CD14-positive monocyte (primary cell): ENCODE measurements around the gene TIGD3. TPM values are rescaled to one million over a fixed set of nuclear protein-coding genes. Genes with fewer than 3 reads are reported as not detected.

Experiments
- DNase-seq, 3 donors: peaks; one replicate each; pipeline ENCODE4 v3.0.0-alpha.2; 2011 to 2022
- H2AFZ ChIP-seq: 2 replicates; pipeline ENCODE4 v1.6.0; 2012; ENCODE audit warnings: mild to moderate bottlenecking, low read depth, low read length, inconsistent platforms; ENCODE audit not compliant: insufficient read depth, poor library complexity, severe bottlenecking
- H3K27ac ChIP-seq, 2 donors: 1 replicate in 1 of 2; 2 replicates in 1 of 2; pipeline ENCODE4 v1.5.1; 2012 to 2013; ENCODE audit warnings: low read length in 2 of 2, control low read depth in 1 of 2, inconsistent platforms in 1 of 2, low read depth in 1 of 2, mild to moderate bottlenecking in 1 of 2
- H3K27me3 ChIP-seq, 2 donors: one replicate each; pipeline versions ENCODE4 v1.6.0 to v1.6.1; 2011 to 2013; ENCODE audit warnings: low read length in 2 of 2; ENCODE audit not compliant: control insufficient read depth in 2 of 2, insufficient read depth in 2 of 2
- H3K36me3 ChIP-seq, 2 donors: replicated peaks in 1 of 2; 1 replicate in 1 of 2; 2 replicates in 1 of 2; pipeline versions ENCODE4 v1.5.1 to v1.6.1; 2012 to 2013; ENCODE audit warnings: low read length in 2 of 2, control low read depth in 1 of 2, inconsistent platforms in 1 of 2, mild to moderate bottlenecking in 1 of 2; ENCODE audit not compliant: insufficient read depth in 2 of 2, control insufficient read depth in 1 of 2
- H3K4me1 ChIP-seq, 2 donors: 1 replicate in 1 of 2; 2 replicates in 1 of 2; pipeline versions ENCODE4 v1.5.1 to v1.6.1; 2012 to 2013; ENCODE audit warnings: low read length in 2 of 2, control low read depth in 1 of 2, inconsistent platforms in 1 of 2, mild to moderate bottlenecking in 1 of 2, moderate library complexity in 1 of 2; ENCODE audit not compliant: insufficient read depth in 2 of 2, control insufficient read depth in 1 of 2
- H3K4me2 ChIP-seq: replicated peaks from 2 replicates; pipeline ENCODE3; 2012; ENCODE audit warnings: low read length, moderate library complexity, mild to moderate bottlenecking; ENCODE audit not compliant: poor library complexity, severe bottlenecking; ENCODE audit errors: extremely low read depth
- H3K4me3 ChIP-seq, 3 experiments: fragments of 200-600 bp in 1 of 3; sonication (generic) in 1 of 3; replicated peaks in 1 of 3; 1 replicate in 2 of 3; 2 replicates in 1 of 3; pipeline ENCODE4 v1.5.1; 2011 to 2013; ENCODE audit warnings: low read length in 3 of 3, mild to moderate bottlenecking in 3 of 3, control low read depth in 2 of 3, low read depth in 2 of 3, inconsistent platforms in 1 of 3, moderate library complexity in 1 of 3
- H3K79me2 ChIP-seq: 2 replicates; pipeline ENCODE4 v1.6.0; 2012; ENCODE audit warnings: mild to moderate bottlenecking, control low read depth, inconsistent platforms, low read length, moderate library complexity; ENCODE audit not compliant: insufficient read depth
- H3K9ac ChIP-seq: 2 replicates; pipeline ENCODE4 v1.6.0; 2017; ENCODE audit warnings: low read length, mild to moderate bottlenecking; ENCODE audit not compliant: insufficient read depth, poor library complexity, severe bottlenecking
- H3K9me3 ChIP-seq, 2 donors: replicated peaks in 1 of 2; 1 replicate in 1 of 2; 2 replicates in 1 of 2; pipeline versions ENCODE4 v1.5.1 to v1.6.1; 2012 to 2013; ENCODE audit warnings: low read length in 2 of 2, control low read depth in 1 of 2; ENCODE audit not compliant: control insufficient read depth in 1 of 2, insufficient read depth in 1 of 2
- H4K20me1 ChIP-seq: 2 replicates; pipeline ENCODE4 v1.6.0; 2012; ENCODE audit warnings: mild to moderate bottlenecking, low read length, control low read depth, moderate library complexity; ENCODE audit not compliant: insufficient read depth
- H3K27ac Mint-ChIP-seq, 7 donors: one replicate each; pipeline ENCODE4 v1.8.0; 2020; ENCODE audit warnings: mild to moderate bottlenecking in 7 of 7, mixed read lengths in 7 of 7, moderate library complexity in 6 of 7, inconsistent platforms in 2 of 7
- H3K27me3 Mint-ChIP-seq, 3 donors: one replicate each; pipeline ENCODE4 v1.8.0; 2021 to 2022; ENCODE audit warnings: low read depth in 3 of 3, mild to moderate bottlenecking in 3 of 3, mixed read lengths in 3 of 3, moderate library complexity in 3 of 3, inconsistent platforms in 1 of 3
- H3K36me3 Mint-ChIP-seq, 2 donors: one replicate each; pipeline ENCODE4 v1.8.0; 2020; ENCODE audit warnings: mixed read lengths in 2 of 2, inconsistent platforms in 1 of 2, mild to moderate bottlenecking in 1 of 2
- H3K4me1 Mint-ChIP-seq: one replicate; pipeline ENCODE4 v1.8.0; 2020; ENCODE audit warnings: mild to moderate bottlenecking, mixed read lengths
- H3K4me3 Mint-ChIP-seq, 2 donors: one replicate each; pipeline ENCODE4 v1.8.0; 2020; ENCODE audit warnings: mild to moderate bottlenecking in 2 of 2, mixed read lengths in 2 of 2, moderate library complexity in 1 of 2
- H3K9me3 Mint-ChIP-seq, 7 donors: one replicate each; pipeline ENCODE4 v1.8.0; 2020 to 2022; ENCODE audit warnings: mixed read lengths in 7 of 7, mild to moderate bottlenecking in 6 of 7, moderate library complexity in 6 of 7, inconsistent platforms in 2 of 7
- CTCF ChIP-seq: fragments of 200-600 bp; IDR thresholded peaks from one replicate; pipeline ENCODE4 v1.8.0; 2022; ENCODE audit warnings: antibody characterized with exemption, mild to moderate bottlenecking
- WGBS: methylation state at CpG from one replicate; pipeline ENCODE4 v1.1.5; 2013; ENCODE audit warnings: missing lambda C conversion rate; ENCODE audit not compliant: insufficient coverage; 5-methylcytosine and 5-hydroxymethylcytosine counted together
- intact Hi-C, 2 donors: fragments of 100-400 bp; cut with micrococcal nuclease; formaldehyde crosslinking; loops; one replicate each; pipeline versions ENCODE4 v1.15.0 to v1.15.1; 2023
- polyA plus RNA-seq, 3 donors: library from polyadenylated mRNA; depleted of rRNA in 1 of 3; unstranded in 2 of 3; stranded (reverse) in 1 of 3; fragments of 300-500 nt in 2 of 3; fragments of >200 nt in 1 of 3; fragmentation: Illumina TruSeq in 2 of 3; gene quantifications; 1 replicate in 2 of 3; 2 replicates in 1 of 3; pipeline ENCODE4 v1.2.3, GENCODE V29; 2012 to 2021

The TIGD3 gene
- polyA plus RNA-seq, 3 donors = 1.7 to 3.7 (median 2.8) TPM

GRCh38 chr11:65375012-65375411, 20.5 kb downstream of the TIGD3 start:
- Mint-ChIP-seq H3K36me3 (peaks cover 3 to 5% of the 10 kb centered on the region in 2 donors), H3K4me3 (no peak overlapping the region), H3K9me3 (no peaks in the 10 kb centered on the region), H3K4me1 (peaks cover 28% of the 10 kb centered on the region), H3K27ac (no peak overlapping the region), H3K27me3 (peaks cover 2 to 5% (median 4%) of the 10 kb centered on the region in 3 donors)
- 91% methylated on average over 7 of the region's 8 CpGs for WGBS
- no peaks in the 10 kb centered on the region for H3K36me3 ChIP-seq
- H4K20me1 ChIP-seq = no peaks in the 10 kb centered on the region
- H3K27me3 ChIP-seq = no peaks in the 10 kb centered on the region
- H3K27ac ChIP-seq = no peak overlapping the region
- intact Hi-C loops = no loop called here
- no peak overlapping the region for H2AFZ ChIP-seq
- no peaks in the 10 kb centered on the region for H3K79me2 ChIP-seq
- no peak for TF ChIP-seq CTCF
- H3K4me1 ChIP-seq = peaks cover 15 to 30% of the 10 kb centered on the region in 2 donors
- H3K4me2 ChIP-seq = no peak overlapping the region
- DNase-seq = no peak
- H3K9ac ChIP-seq = no peak overlapping the region
- H3K9me3 ChIP-seq = no peaks in the 10 kb centered on the region
- no peak overlapping the region for H3K4me3 ChIP-seq

GRCh38 chr11:65376138-65376713, 21.7 kb downstream of the TIGD3 start:
- no peak overlapping the region for H3K4me3 ChIP-seq
- no peaks in the 10 kb centered on the region for H4K20me1 ChIP-seq
- H3K4me2 ChIP-seq = no peak overlapping the region
- H3K36me3 Mint-ChIP-seq = peaks cover 3 to 5% of the 10 kb centered on the region in 2 donors
- no peak overlapping the region for H3K27ac Mint-ChIP-seq
- no peak overlapping the region for H3K9ac ChIP-seq
- intact Hi-C loops = no loop called here
- H3K4me1 Mint-ChIP-seq = peaks cover 21% of the 10 kb centered on the region
- no peak overlapping the region for H3K4me3 Mint-ChIP-seq
- TF ChIP-seq CTCF = no peak
- WGBS = 93% methylated on average over 16 of the region's 16 CpGs
- peaks cover 9% of the 10 kb centered on the region for H3K79me2 ChIP-seq
- H3K9me3 Mint-ChIP-seq = peaks cover 0 to 2% (median 0%) of the 10 kb centered on the region in 7 donors
- DNase-seq = no peak
- H3K27me3 Mint-ChIP-seq = peaks cover 2 to 6% (median 2%) of the 10 kb centered on the region in 3 donors
- no peak overlapping the region for H2AFZ ChIP-seq
- H3K4me1 ChIP-seq = peaks cover 20 to 32% of the 10 kb centered on the region in 2 donors
- H3K27me3 ChIP-seq = no peaks in the 10 kb centered on the region
- H3K9me3 ChIP-seq = no peaks in the 10 kb centered on the region
- no peak overlapping the region for H3K27ac ChIP-seq
- no peaks in the 10 kb centered on the region for H3K36me3 ChIP-seq
